Tibial nerve (tissue), 4 donors: ENCODE measurements around the gene SKAP2. TPM values are rescaled to one million over a fixed set of nuclear protein-coding genes. Genes with fewer than 3 reads are reported as not detected.

Source experiments
- DNase-seq, 2 donors: peaks; one replicate each; pipeline ENCODE4 v3.0.0-alpha.2; 2019; ENCODE audit warnings: low spot score in 2 of 2
- H3K27ac ChIP-seq, 4 donors: fragments of 200-600 bp; sonication (generic) in 3 of 4; one replicate each; pipeline ENCODE4 v1.5.1; 2017 to 2019; ENCODE audit warnings: mild to moderate bottlenecking in 1 of 4
- H3K27me3 ChIP-seq, 2 donors: fragments of 200-600 bp; sonication (generic) in 1 of 2; one replicate each; pipeline versions ENCODE4 v1.5.1 to v1.6.0; 2017 to 2019
- H3K36me3 ChIP-seq, 3 donors: fragments of 200-600 bp; sonication (generic); one replicate each; pipeline ENCODE4 v1.5.1; 2018 to 2019
- H3K4me1 ChIP-seq, 4 donors: fragments of 200-600 bp; sonication (generic) in 3 of 4; one replicate each; pipeline ENCODE4 v1.5.1; 2017 to 2019
- H3K4me3 ChIP-seq, 4 donors: fragments of 200-600 bp; sonication (generic) in 3 of 4; one replicate each; pipeline ENCODE4 v1.5.1; 2017 to 2019; ENCODE audit warnings: mild to moderate bottlenecking in 1 of 4, moderate library complexity in 1 of 4
- H3K9me3 ChIP-seq, 4 donors: fragments of 200-600 bp; sonication (generic) in 3 of 4; one replicate each; pipeline ENCODE4 v1.5.1; 2017 to 2019
- EP300 ChIP-seq, 2 donors: sonication (generic); formaldehyde crosslinking; IDR thresholded peaks; one replicate each; pipeline ENCODE4 v1.6.1; 2017; ENCODE audit warnings: antibody characterized with exemption in 2 of 2, mild to moderate bottlenecking in 1 of 2
- POLR2A ChIP-seq, 2 donors: fragments of 450-650 bp; IDR thresholded peaks; one replicate each; pipeline ENCODE4 v1.6.1; 2017; ENCODE audit warnings: antibody characterized with exemption in 2 of 2, mild to moderate bottlenecking in 2 of 2, moderate library complexity in 2 of 2
- WGBS, 2 donors: methylation state at CpG; one replicate each; pipeline ENCODE4 v1.1.5; 2018; 5-methylcytosine and 5-hydroxymethylcytosine counted together
- total RNA-seq, 4 donors: library from RNA; depleted of rRNA; stranded (reverse); fragments of >200 nt; gene quantifications; one replicate each; pipeline ENCODE4 v1.1.0, GENCODE V29; 2016
- TF ChIP-seq, protein P1 (sequence below), 5 experiments: fragments of 200-600 bp in 3 of 5; fragments of 450-650 bp in 2 of 5; sonication (generic) in 3 of 5; IDR thresholded peaks; one replicate each; pipeline ENCODE4 v1.5.1; 2016 to 2019; ENCODE audit warnings: antibody characterized with exemption in 5 of 5, mild to moderate bottlenecking in 3 of 5, moderate library complexity in 2 of 5

The SKAP2 gene
- total RNA-seq, 4 donors from 2014 or later: 14.1 to 33.7 (median 27.6) TPM

DNA sequence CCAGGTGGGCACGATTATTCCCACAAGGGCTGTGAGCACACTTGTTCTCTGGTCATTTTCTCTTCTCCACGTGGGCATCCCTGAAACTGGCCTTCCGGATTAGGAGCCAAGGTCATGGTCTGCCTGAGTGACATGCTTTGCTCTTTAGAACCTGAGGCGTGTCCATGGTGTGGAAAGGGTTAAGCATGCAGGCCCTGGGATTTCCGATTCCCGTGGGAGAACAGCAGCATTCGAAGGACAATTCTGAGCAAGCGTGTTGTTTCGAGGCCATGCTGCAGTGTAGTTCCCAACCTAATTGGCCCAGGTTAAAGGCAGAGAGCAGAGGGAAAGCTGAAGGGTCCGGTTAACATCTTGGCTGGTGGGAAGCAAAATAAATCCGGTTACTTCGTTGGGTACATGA lies 245.9 kb downstream of the SKAP2 start:
- H3K9me3 ChIP-seq: no peaks in the 10 kb centered on the region
- no peaks in the 10 kb centered on the region for H3K27me3 ChIP-seq
- no peak overlapping the region for H3K4me3 ChIP-seq
- no peaks in the 10 kb centered on the region for H3K36me3 ChIP-seq
- 46 to 51% methylated on average over 12 of the region's 12 CpGs for WGBS, 2 donors
- no peak for DNase-seq
- TF ChIP-seq EP300 (IDR thresholded peaks at IDR 0.05) (no peak), POLR2A (IDR thresholded peaks at IDR 0.05) (no peak)
- TF ChIP-seq, protein P1, sequence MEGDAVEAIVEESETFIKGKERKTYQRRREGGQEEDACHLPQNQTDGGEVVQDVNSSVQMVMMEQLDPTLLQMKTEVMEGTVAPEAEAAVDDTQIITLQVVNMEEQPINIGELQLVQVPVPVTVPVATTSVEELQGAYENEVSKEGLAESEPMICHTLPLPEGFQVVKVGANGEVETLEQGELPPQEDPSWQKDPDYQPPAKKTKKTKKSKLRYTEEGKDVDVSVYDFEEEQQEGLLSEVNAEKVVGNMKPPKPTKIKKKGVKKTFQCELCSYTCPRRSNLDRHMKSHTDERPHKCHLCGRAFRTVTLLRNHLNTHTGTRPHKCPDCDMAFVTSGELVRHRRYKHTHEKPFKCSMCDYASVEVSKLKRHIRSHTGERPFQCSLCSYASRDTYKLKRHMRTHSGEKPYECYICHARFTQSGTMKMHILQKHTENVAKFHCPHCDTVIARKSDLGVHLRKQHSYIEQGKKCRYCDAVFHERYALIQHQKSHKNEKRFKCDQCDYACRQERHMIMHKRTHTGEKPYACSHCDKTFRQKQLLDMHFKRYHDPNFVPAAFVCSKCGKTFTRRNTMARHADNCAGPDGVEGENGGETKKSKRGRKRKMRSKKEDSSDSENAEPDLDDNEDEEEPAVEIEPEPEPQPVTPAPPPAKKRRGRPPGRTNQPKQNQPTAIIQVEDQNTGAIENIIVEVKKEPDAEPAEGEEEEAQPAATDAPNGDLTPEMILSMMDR (IDR thresholded peaks at IDR 0.05): no peak
- no peak overlapping the region for H3K27ac ChIP-seq
- no peaks in the 10 kb centered on the region for H3K4me1 ChIP-seq

Other genes with a start within 250 kb of the SKAP2 start
- 1 to 10 TPM in 2 of 4 donors, under 1 TPM in 2; 0.44 to 2.1 (median 1.2) TPM for gene HOXA1, start 231.4 kb upstream of the SKAP2 start, total RNA-seq
- gene HOXA2, start 238.1 kb upstream of the SKAP2 start, total RNA-seq: 1 to 10 TPM; 2.5 to 5.9 (median 5.2) TPM